DOHH2 (cell line): ENCODE measurements around the gene CEP76.

Source experiments
- CTCF ChIP-seq: fragments of 200-600 bp; sonication (generic); IDR thresholded peaks from one replicate; pipeline ENCODE4 v1.5.1; 2014; ENCODE audit warnings: antibody characterized with exemption, mild to moderate bottlenecking, low read depth, low read length; ENCODE audit not compliant: poor library complexity, severe bottlenecking
- EZH2phosphoT487 ChIP-seq: fragments of 200-600 bp; sonication (generic); IDR thresholded peaks from 2 replicates; pipeline ENCODE4 v1.6.1; 2017; ENCODE audit warnings: borderline replicate concordance, mild to moderate bottlenecking, antibody characterized with exemption, low read length, moderate library complexity, mixed read lengths

GRCh38 chr18:12692206-12692605 lies 10.3 kb downstream of the CEP76 start:
- no peak for TF ChIP-seq CTCF
- no peak for TF ChIP-seq EZH2phosphoT487
